Lower lobe of right lung (tissue), 2 donors: ENCODE results near the gene TNNT2. TPM values are rescaled to one million over a fixed set of nuclear protein-coding genes. Genes with fewer than 3 reads are reported as not detected.

Experiments
- ATAC-seq, 2 donors: fragments of 200-7000 bp; cut with Tn5 transposase; one replicate each; pipeline ENCODE4 v1.9.1; 2020 to 2022; ENCODE audit warnings: mild to moderate bottlenecking in 2 of 2, moderate library complexity in 2 of 2
- DNase-seq: peaks from one replicate; pipeline ENCODE4 v3.0.0-alpha.2; 2020
- H3K27ac ChIP-seq: fragments of 200-600 bp; one replicate; pipeline ENCODE4 v1.8.0; 2022
- H3K27me3 ChIP-seq: fragments of 200-600 bp; one replicate; pipeline ENCODE4 v1.8.0; 2022; ENCODE audit warnings: low read depth
- H3K36me3 ChIP-seq: fragments of 200-600 bp; one replicate; pipeline ENCODE4 v1.8.0; 2022; ENCODE audit warnings: mild to moderate bottlenecking
- H3K4me1 ChIP-seq: fragments of 200-600 bp; one replicate; pipeline ENCODE4 v1.8.0; 2022
- H3K4me3 ChIP-seq: fragments of 200-600 bp; one replicate; pipeline ENCODE4 v1.8.0; 2022; ENCODE audit warnings: mild to moderate bottlenecking
- H3K9me3 ChIP-seq: fragments of 200-600 bp; one replicate; pipeline ENCODE4 v1.8.0; 2022
- intact Hi-C: fragments of 100-400 bp; cut with DNase I; formaldehyde crosslinking; loops from one replicate; pipeline ENCODE4 v1.11.0; 2022
- total RNA-seq: library from RNA; stranded (reverse); fragmentation: NEBNext Ultra II Directional; extraction: Animal tissue kit (Norgen Biotek cat#: 25700); gene quantifications from one replicate; pipeline ENCODE4 v1.2.1, GENCODE V29; 2021
- TF ChIP-seq, protein P1 (sequence below): fragments of 200-600 bp; IDR thresholded peaks from one replicate; pipeline ENCODE4 v1.8.0; 2022; ENCODE audit warnings: antibody characterized with exemption, mild to moderate bottlenecking
- donor health status: DM: no; HTN: yes; CAD: no; lungs with severe emphysema.

Gene TNNT2
- total RNA-seq, 1 donor from 2014 or later: 6.4 TPM

DNA sequence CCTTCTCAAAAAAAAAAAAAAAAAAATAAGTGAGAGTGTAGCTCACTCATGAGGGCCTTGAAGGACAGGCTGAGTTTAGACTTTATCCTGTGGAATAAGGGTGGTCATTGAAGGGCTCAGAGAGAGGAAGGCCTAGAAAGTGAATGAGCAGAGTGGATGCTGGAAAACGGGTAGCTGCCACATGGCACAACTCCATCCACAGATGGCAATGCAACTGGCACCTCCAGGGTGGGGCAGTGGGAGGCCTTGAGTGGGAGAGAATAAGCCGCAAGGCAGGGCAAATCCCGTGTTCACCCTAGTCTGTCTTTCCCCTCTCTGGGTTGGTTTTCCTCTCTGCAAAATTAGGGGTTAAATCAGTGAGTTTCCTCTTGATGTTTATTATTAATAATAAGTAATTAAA lies 41.0 kb upstream of the TNNT2 start:
- Histone ChIP-seq H3K27me3 (no peaks in the 10 kb centered on the region), H3K4me1 (no peaks in the 10 kb centered on the region), H3K4me3 (no peak overlapping the region), H3K27ac (no peak overlapping the region), H3K36me3 (no peaks in the 10 kb centered on the region), H3K9me3 (no peaks in the 10 kb centered on the region)
- ATAC-seq: no peak
- intact Hi-C loops: no loop called here
- TF ChIP-seq, protein P1, sequence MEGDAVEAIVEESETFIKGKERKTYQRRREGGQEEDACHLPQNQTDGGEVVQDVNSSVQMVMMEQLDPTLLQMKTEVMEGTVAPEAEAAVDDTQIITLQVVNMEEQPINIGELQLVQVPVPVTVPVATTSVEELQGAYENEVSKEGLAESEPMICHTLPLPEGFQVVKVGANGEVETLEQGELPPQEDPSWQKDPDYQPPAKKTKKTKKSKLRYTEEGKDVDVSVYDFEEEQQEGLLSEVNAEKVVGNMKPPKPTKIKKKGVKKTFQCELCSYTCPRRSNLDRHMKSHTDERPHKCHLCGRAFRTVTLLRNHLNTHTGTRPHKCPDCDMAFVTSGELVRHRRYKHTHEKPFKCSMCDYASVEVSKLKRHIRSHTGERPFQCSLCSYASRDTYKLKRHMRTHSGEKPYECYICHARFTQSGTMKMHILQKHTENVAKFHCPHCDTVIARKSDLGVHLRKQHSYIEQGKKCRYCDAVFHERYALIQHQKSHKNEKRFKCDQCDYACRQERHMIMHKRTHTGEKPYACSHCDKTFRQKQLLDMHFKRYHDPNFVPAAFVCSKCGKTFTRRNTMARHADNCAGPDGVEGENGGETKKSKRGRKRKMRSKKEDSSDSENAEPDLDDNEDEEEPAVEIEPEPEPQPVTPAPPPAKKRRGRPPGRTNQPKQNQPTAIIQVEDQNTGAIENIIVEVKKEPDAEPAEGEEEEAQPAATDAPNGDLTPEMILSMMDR: no peak
- DNase-seq: no peak

DNA sequence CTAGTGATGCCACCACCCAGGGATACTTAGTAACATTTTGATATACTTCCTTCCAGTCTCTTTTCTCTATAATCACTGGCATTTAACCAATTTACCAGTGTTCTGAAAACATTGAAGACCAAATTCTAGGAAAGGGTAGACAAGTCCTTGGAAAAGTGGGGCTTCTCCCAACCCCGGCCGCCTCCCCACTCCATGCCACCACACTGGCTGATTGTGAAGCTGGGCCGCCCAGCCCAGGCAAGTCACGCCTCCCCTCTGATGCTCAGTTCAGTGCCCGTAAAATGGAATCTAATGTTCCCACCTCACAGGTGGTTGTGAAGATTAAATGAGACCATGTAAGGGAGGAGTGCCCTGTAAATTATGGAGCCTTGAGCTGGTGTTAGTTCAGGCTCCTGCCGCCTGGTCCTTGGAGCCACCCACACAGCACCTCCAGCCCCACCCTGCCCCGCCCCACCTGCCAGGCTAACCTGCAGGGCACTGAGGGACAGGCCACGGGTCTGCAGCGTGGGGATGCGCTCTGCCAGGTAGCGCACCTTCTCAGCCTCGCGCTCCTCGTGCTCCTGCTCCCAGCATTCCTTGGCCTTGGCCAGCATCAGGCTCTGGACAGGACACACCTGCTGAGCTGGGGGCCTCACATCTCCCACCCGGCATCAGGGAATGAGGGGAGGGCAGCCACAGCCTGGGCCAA lies 36.7 kb upstream of the TNNT2 start:
- no peak overlapping the region for H3K4me3 ChIP-seq

DNA sequence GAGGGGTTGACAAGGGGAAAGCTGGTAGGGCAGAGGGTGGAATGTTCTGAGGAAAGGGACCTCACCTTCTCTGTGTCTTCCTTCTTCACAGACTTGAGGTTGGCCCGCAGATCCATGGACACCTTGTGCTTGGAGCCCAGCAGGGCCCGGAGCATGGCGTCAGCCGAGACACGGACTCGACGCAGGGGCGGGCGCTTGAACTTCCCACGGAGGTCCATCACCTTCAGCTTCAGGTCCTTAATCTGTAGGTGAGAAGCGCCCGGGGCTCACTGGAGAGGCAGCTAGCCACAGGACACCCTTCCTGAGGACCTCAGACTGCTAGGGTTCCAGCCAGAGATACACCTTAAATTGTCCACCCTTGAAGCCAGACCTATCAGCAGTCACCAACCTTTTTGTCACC lies 33.8 kb upstream of the TNNT2 start:
- TF ChIP-seq, protein P1: no peak
- Histone ChIP-seq H3K36me3 (no peaks in the 10 kb centered on the region), H3K4me3 (no peak overlapping the region), H3K4me1 (no peaks in the 10 kb centered on the region), H3K27me3 (no peaks in the 10 kb centered on the region), H3K9me3 (no peaks in the 10 kb centered on the region), H3K27ac (no peak overlapping the region)
- DNase-seq: no peak
- intact Hi-C loops: no loop called here
- no peak for ATAC-seq

More for the DNA sequence above, 36.7 kb upstream of the TNNT2 start:
- Histone ChIP-seq H3K27ac (no peak overlapping the region), H3K4me1 (no peaks in the 10 kb centered on the region), H3K27me3 (no peaks in the 10 kb centered on the region), H3K9me3 (no peaks in the 10 kb centered on the region), H3K36me3 (no peaks in the 10 kb centered on the region)
- ATAC-seq (peak in 1 of 2 donors; percentile 32), DNase-seq (no peak)
- intact Hi-C loops: no loop called here
- TF ChIP-seq, protein P1: no peak

- H3K36me3 ChIP-seq: no peaks in the 10 kb centered on the region
- no peak overlapping the region for H3K4me3 ChIP-seq
- DNase-seq (no peak), ATAC-seq (no peak)
- no peaks in the 10 kb centered on the region for H3K27me3 ChIP-seq
- H3K27ac ChIP-seq: no peak overlapping the region
- intact Hi-C loops: no loop called here
- H3K4me1 ChIP-seq: peaks cover 8% of the 10 kb centered on the region
- H3K9me3 ChIP-seq: no peaks in the 10 kb centered on the region
- TF ChIP-seq, protein P1: no peak
Measured at GRCh38 chr1:201409440-201409839, 32.0 kb upstream of the TNNT2 start.

- intact Hi-C loops: no loop called here
- H3K9me3 ChIP-seq: no peaks in the 10 kb centered on the region
- TF ChIP-seq, protein P1: no peak
Measured at GRCh38 chr1:201408834-201409200, 31.3 kb upstream of the TNNT2 start.

More at GRCh38 chr1:201408834-201409200, 31.3 kb upstream of the TNNT2 start:
- no peak for ATAC-seq
- H3K27me3 ChIP-seq: no peaks in the 10 kb centered on the region
- H3K36me3 ChIP-seq: no peaks in the 10 kb centered on the region
- DNase-seq: no peak
- H3K4me3 ChIP-seq: no peak overlapping the region
- peaks cover 14% of the 10 kb centered on the region for H3K4me1 ChIP-seq
- no peak overlapping the region for H3K27ac ChIP-seq
